ENCODE results near the gene KIF3A. TPM values are rescaled to one million over a fixed set of nuclear protein-coding genes. Genes with fewer than 3 reads are reported as not detected.

The KIF3A gene
- total RNA-seq, 1 experiment from 2014 or later, result 12.7 TPM

DNA sequence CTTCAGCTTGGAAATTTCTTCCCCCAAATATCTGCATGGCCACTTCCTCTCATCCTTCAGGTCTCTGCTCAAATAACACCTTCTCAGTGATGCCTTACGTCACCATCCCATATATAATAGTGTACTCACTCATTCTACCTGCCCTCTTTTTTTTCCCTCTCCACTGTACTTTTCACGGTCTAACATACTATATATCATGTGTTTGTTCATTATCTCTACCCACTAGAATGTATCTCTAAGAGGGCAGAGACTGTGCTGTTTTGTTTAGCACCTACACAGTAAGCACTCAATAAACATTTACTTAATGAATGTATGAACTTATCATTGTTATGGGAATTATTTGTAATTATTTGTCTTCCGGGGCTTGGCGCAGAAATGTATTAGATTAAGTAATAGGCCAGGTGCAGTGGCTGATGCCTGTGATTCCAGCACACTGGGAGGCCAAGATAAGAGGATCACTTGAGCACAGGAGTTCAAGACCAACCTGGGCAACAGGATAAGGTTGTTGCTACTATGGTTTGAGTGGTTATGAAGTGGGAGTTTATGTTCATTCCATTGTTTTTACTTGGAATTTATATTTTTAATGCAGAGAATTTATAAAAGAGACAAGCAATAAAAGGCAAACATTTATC is 85.4 kb downstream of the KIF3A start:
- no peaks in the 10 kb centered on the region for H4K20me1 ChIP-seq (ENCODE audit: insufficient read depth)
- no peak overlapping the region for H3K4me2 ChIP-seq (ENCODE audit: low read length)
- no peak overlapping the region for H3K27ac ChIP-seq (ENCODE audit: low read depth, low read length)
- no peaks in the 10 kb centered on the region for H3K9me2 ChIP-seq (ENCODE audit: insufficient read depth)
- POLR2A ChIA-PET, result no interaction called here
- 0 out of 4 replicates have a peak, but pooled peaks cover 0 to 4% of the 10 kb centered on the region in 2 experiments for H3K9me3 ChIP-seq (ENCODE audit: control insufficient read depth in 1 of 2, insufficient read depth in 1 of 2, low read depth in 1 of 2, low read length in 2 of 2)
- no peaks in the 10 kb centered on the region for H3K27me3 ChIP-seq (ENCODE audit: insufficient read depth, low read length)
- no peaks in the 10 kb centered on the region for H3K36me3 ChIP-seq (ENCODE audit: control insufficient read depth in 1 of 2, insufficient read depth in 2 of 2, low read length in 2 of 2)
- DNase-seq (ENCODE audit: low read depth, low spot score), result no peak
- no TSS peak for BruUV-seq (replicated peaks)
- no peak overlapping the region for H2AFZ ChIP-seq (ENCODE audit: low read depth, low read length, poor library complexity, severe bottlenecking)
- CTCF ChIA-PET, result no interaction called here
- H3K4me3 ChIP-seq (replicated peaks in 1 of 2; ENCODE audit: low read depth in 1 of 2, low read length in 2 of 2), result no peak overlapping the region
- no peak for TF ChIP-seq EZH2 (IDR thresholded peaks at IDR 0.05)
- TF ChIP-seq ELF1 (IDR thresholded peaks at IDR 0.05; ENCODE audit: borderline replicate concordance, low read depth), result no peak
- no peak for TF ChIP-seq SIN3A (IDR thresholded peaks at IDR 0.05; ENCODE audit: low read depth)
- TF ChIP-seq YY1 (IDR thresholded peaks at IDR 0.05; ENCODE audit: extremely low read depth, insufficient replicate concordance, low read depth, low read length), result no peak
- TF ChIP-seq SRF (IDR thresholded peaks at IDR 0.05; ENCODE audit: low read depth), result no peak
- no peaks in the 10 kb centered on the region for H3K4me1 ChIP-seq (ENCODE audit: control insufficient read depth in 1 of 2, insufficient read depth in 2 of 2, low read length in 2 of 2)
- H3K79me2 ChIP-seq (ENCODE audit: insufficient read depth, low read length), result no peaks in the 10 kb centered on the region
- H3K9ac ChIP-seq (ENCODE audit: low read length), result no peak overlapping the region
- RAD21 ChIA-PET (ENCODE audit: low non-redundant PET in 1 of 2, low total read pairs in 2 of 2, uncharacterized antibody in 2 of 2, unreplicated experiment in 2 of 2), result no interaction called here
- intact Hi-C loops (cut with micrococcal nuclease), result no loop called here
- ATAC-seq, result no peak

DNA sequence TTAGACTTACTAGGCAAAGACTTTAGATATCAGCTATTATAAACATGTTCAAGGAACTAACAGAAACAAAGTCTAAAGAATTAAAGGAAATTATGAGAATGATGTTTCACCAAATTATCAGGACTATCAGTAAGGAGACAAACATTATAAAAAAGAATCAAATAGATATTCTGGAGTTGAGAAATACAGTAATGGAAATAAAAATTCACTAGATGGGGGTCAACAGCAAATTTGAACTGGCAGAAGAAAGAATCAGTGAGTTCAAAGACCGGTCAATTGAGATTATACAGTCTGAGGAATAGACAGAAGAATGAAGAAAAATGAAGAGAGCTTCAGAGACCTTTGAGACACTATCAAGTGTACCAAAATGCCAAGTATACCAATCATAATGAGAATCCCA is 89.0 kb downstream of the KIF3A start:
- Histone ChIP-seq H3K4me1 (ENCODE audit: control insufficient read depth in 1 of 2, insufficient read depth in 2 of 2, low read length in 2 of 2) (no peaks in the 10 kb centered on the region), H3K79me2 (ENCODE audit: insufficient read depth, low read length) (no peaks in the 10 kb centered on the region), H3K4me3 (replicated peaks in 1 of 2; ENCODE audit: low read depth in 1 of 2, low read length in 2 of 2) (no peak overlapping the region), H3K9me2 (ENCODE audit: insufficient read depth) (no peaks in the 10 kb centered on the region), H4K20me1 (ENCODE audit: insufficient read depth) (no peaks in the 10 kb centered on the region), H3K4me2 (ENCODE audit: low read length) (no peak overlapping the region), H3K9me3 (ENCODE audit: control insufficient read depth in 1 of 2, insufficient read depth in 1 of 2, low read depth in 1 of 2, low read length in 2 of 2) (0 out of 4 replicates have a peak, but pooled peaks cover 0 to 4% of the 10 kb centered on the region in 2 experiments), H3K36me3 (ENCODE audit: control insufficient read depth in 1 of 2, insufficient read depth in 2 of 2, low read length in 2 of 2) (peaks cover under 1% of the 10 kb centered on the region in 2 experiments; a peak in 3 of 4 replicates), H3K9ac (ENCODE audit: low read length) (no peak overlapping the region), H3K27me3 (ENCODE audit: insufficient read depth, low read length) (no peaks in the 10 kb centered on the region), H2AFZ (ENCODE audit: low read depth, low read length, poor library complexity, severe bottlenecking) (no peak overlapping the region), H3K27ac (ENCODE audit: low read depth, low read length) (no peak overlapping the region)
- DNase-seq (ENCODE audit: low read depth, low spot score) (no peak), ATAC-seq (no peak)
- ChIA-PET POLR2A (no interaction called here), RAD21 (ENCODE audit: low non-redundant PET in 1 of 2, low total read pairs in 2 of 2, uncharacterized antibody in 2 of 2, unreplicated experiment in 2 of 2) (no interaction called here), CTCF (no interaction called here)
- intact Hi-C loops (cut with micrococcal nuclease), result no loop called here
- no peak for TF ChIP-seq ZNF274 (IDR thresholded peaks at IDR 0.05; ENCODE audit: low read depth, low read length)
- no peak for TF ChIP-seq SRF (IDR thresholded peaks at IDR 0.05; ENCODE audit: low read depth)
- no peak for TF ChIP-seq FOSL1 (IDR thresholded peaks at IDR 0.05; ENCODE audit: low read depth)
- no peak for TF ChIP-seq POLR2A (IDR thresholded peaks at IDR 0.05; ENCODE audit: borderline replicate concordance, extremely low read depth, insufficient read depth, insufficient read length)
- no peak for TF ChIP-seq ELF1 (IDR thresholded peaks at IDR 0.05; ENCODE audit: borderline replicate concordance, low read depth)
- TF ChIP-seq RAD21 (IDR thresholded peaks at IDR 0.05; ENCODE audit: low read depth), result no peak
- no peak for TF ChIP-seq SIN3A (IDR thresholded peaks at IDR 0.05; ENCODE audit: low read depth)
- TF ChIP-seq, protein P1, sequence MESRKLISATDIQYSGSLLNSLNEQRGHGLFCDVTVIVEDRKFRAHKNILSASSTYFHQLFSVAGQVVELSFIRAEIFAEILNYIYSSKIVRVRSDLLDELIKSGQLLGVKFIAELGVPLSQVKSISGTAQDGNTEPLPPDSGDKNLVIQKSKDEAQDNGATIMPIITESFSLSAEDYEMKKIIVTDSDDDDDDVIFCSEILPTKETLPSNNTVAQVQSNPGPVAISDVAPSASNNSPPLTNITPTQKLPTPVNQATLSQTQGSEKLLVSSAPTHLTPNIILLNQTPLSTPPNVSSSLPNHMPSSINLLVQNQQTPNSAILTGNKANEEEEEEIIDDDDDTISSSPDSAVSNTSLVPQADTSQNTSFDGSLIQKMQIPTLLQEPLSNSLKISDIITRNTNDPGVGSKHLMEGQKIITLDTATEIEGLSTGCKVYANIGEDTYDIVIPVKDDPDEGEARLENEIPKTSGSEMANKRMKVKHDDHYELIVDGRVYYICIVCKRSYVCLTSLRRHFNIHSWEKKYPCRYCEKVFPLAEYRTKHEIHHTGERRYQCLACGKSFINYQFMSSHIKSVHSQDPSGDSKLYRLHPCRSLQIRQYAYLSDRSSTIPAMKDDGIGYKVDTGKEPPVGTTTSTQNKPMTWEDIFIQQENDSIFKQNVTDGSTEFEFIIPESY (IDR thresholded peaks at IDR 0.05; ENCODE audit: extremely low read depth, insufficient replicate concordance, low read length), result no peak
- no peak for TF ChIP-seq JUND (IDR thresholded peaks at IDR 0.05)
- TF ChIP-seq, protein P2, sequence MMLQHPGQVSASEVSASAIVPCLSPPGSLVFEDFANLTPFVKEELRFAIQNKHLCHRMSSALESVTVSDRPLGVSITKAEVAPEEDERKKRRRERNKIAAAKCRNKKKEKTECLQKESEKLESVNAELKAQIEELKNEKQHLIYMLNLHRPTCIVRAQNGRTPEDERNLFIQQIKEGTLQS (IDR thresholded peaks at IDR 0.05), result no peak
- TF ChIP-seq CEBPB (IDR thresholded peaks at IDR 0.05; ENCODE audit: low read depth), result no peak
- BruUV-seq (replicated peaks), result no TSS peak
